CD14-positive monocyte (primary cell): Measurements from ENCODE around the gene PRELP. TPM values are rescaled to one million over a fixed set of nuclear protein-coding genes. Genes with fewer than 3 reads are reported as not detected.

ENCODE experiments used
- DNase-seq, 3 donors: peaks; one replicate each; pipeline ENCODE4 v3.0.0-alpha.2; 2011 to 2022
- H2AFZ ChIP-seq: 2 replicates; pipeline ENCODE4 v1.6.0; 2012; ENCODE audit warnings: mild to moderate bottlenecking, low read depth, low read length, inconsistent platforms; ENCODE audit not compliant: insufficient read depth, poor library complexity, severe bottlenecking
- H3K27ac ChIP-seq, 2 donors: 1 replicate in 1 of 2; 2 replicates in 1 of 2; pipeline ENCODE4 v1.5.1; 2012 to 2013; ENCODE audit warnings: low read length in 2 of 2, control low read depth in 1 of 2, inconsistent platforms in 1 of 2, low read depth in 1 of 2, mild to moderate bottlenecking in 1 of 2
- H3K27me3 ChIP-seq, 2 donors: one replicate each; pipeline versions ENCODE4 v1.6.0 to v1.6.1; 2011 to 2013; ENCODE audit warnings: low read length in 2 of 2; ENCODE audit not compliant: control insufficient read depth in 2 of 2, insufficient read depth in 2 of 2
- H3K36me3 ChIP-seq, 2 donors: replicated peaks in 1 of 2; 1 replicate in 1 of 2; 2 replicates in 1 of 2; pipeline versions ENCODE4 v1.5.1 to v1.6.1; 2012 to 2013; ENCODE audit warnings: low read length in 2 of 2, control low read depth in 1 of 2, inconsistent platforms in 1 of 2, mild to moderate bottlenecking in 1 of 2; ENCODE audit not compliant: insufficient read depth in 2 of 2, control insufficient read depth in 1 of 2
- H3K4me1 ChIP-seq, 2 donors: 1 replicate in 1 of 2; 2 replicates in 1 of 2; pipeline versions ENCODE4 v1.5.1 to v1.6.1; 2012 to 2013; ENCODE audit warnings: low read length in 2 of 2, control low read depth in 1 of 2, inconsistent platforms in 1 of 2, mild to moderate bottlenecking in 1 of 2, moderate library complexity in 1 of 2; ENCODE audit not compliant: insufficient read depth in 2 of 2, control insufficient read depth in 1 of 2
- H3K4me2 ChIP-seq: replicated peaks from 2 replicates; pipeline ENCODE3; 2012; ENCODE audit warnings: low read length, moderate library complexity, mild to moderate bottlenecking; ENCODE audit not compliant: poor library complexity, severe bottlenecking; ENCODE audit errors: extremely low read depth
- H3K4me3 ChIP-seq, 3 experiments: fragments of 200-600 bp in 1 of 3; sonication (generic) in 1 of 3; replicated peaks in 1 of 3; 1 replicate in 2 of 3; 2 replicates in 1 of 3; pipeline ENCODE4 v1.5.1; 2011 to 2013; ENCODE audit warnings: low read length in 3 of 3, mild to moderate bottlenecking in 3 of 3, control low read depth in 2 of 3, low read depth in 2 of 3, inconsistent platforms in 1 of 3, moderate library complexity in 1 of 3
- H3K79me2 ChIP-seq: 2 replicates; pipeline ENCODE4 v1.6.0; 2012; ENCODE audit warnings: mild to moderate bottlenecking, control low read depth, inconsistent platforms, low read length, moderate library complexity; ENCODE audit not compliant: insufficient read depth
- H3K9ac ChIP-seq: 2 replicates; pipeline ENCODE4 v1.6.0; 2017; ENCODE audit warnings: low read length, mild to moderate bottlenecking; ENCODE audit not compliant: insufficient read depth, poor library complexity, severe bottlenecking
- H3K9me3 ChIP-seq, 2 donors: replicated peaks in 1 of 2; 1 replicate in 1 of 2; 2 replicates in 1 of 2; pipeline versions ENCODE4 v1.5.1 to v1.6.1; 2012 to 2013; ENCODE audit warnings: low read length in 2 of 2, control low read depth in 1 of 2; ENCODE audit not compliant: control insufficient read depth in 1 of 2, insufficient read depth in 1 of 2
- H4K20me1 ChIP-seq: 2 replicates; pipeline ENCODE4 v1.6.0; 2012; ENCODE audit warnings: mild to moderate bottlenecking, low read length, control low read depth, moderate library complexity; ENCODE audit not compliant: insufficient read depth
- H3K27ac Mint-ChIP-seq, 7 donors: one replicate each; pipeline ENCODE4 v1.8.0; 2020; ENCODE audit warnings: mild to moderate bottlenecking in 7 of 7, mixed read lengths in 7 of 7, moderate library complexity in 6 of 7, inconsistent platforms in 2 of 7
- H3K27me3 Mint-ChIP-seq, 3 donors: one replicate each; pipeline ENCODE4 v1.8.0; 2021 to 2022; ENCODE audit warnings: low read depth in 3 of 3, mild to moderate bottlenecking in 3 of 3, mixed read lengths in 3 of 3, moderate library complexity in 3 of 3, inconsistent platforms in 1 of 3
- H3K36me3 Mint-ChIP-seq, 2 donors: one replicate each; pipeline ENCODE4 v1.8.0; 2020; ENCODE audit warnings: mixed read lengths in 2 of 2, inconsistent platforms in 1 of 2, mild to moderate bottlenecking in 1 of 2
- H3K4me1 Mint-ChIP-seq: one replicate; pipeline ENCODE4 v1.8.0; 2020; ENCODE audit warnings: mild to moderate bottlenecking, mixed read lengths
- H3K4me3 Mint-ChIP-seq, 2 donors: one replicate each; pipeline ENCODE4 v1.8.0; 2020; ENCODE audit warnings: mild to moderate bottlenecking in 2 of 2, mixed read lengths in 2 of 2, moderate library complexity in 1 of 2
- H3K9me3 Mint-ChIP-seq, 7 donors: one replicate each; pipeline ENCODE4 v1.8.0; 2020 to 2022; ENCODE audit warnings: mixed read lengths in 7 of 7, mild to moderate bottlenecking in 6 of 7, moderate library complexity in 6 of 7, inconsistent platforms in 2 of 7
- CTCF ChIP-seq: fragments of 200-600 bp; IDR thresholded peaks from one replicate; pipeline ENCODE4 v1.8.0; 2022; ENCODE audit warnings: antibody characterized with exemption, mild to moderate bottlenecking
- WGBS: methylation state at CpG from one replicate; pipeline ENCODE4 v1.1.5; 2013; ENCODE audit warnings: missing lambda C conversion rate; ENCODE audit not compliant: insufficient coverage; 5-methylcytosine and 5-hydroxymethylcytosine counted together
- intact Hi-C, 2 donors: fragments of 100-400 bp; cut with micrococcal nuclease; formaldehyde crosslinking; loops; one replicate each; pipeline versions ENCODE4 v1.15.0 to v1.15.1; 2023
- polyA plus RNA-seq, 3 donors: library from polyadenylated mRNA; depleted of rRNA in 1 of 3; unstranded in 2 of 3; stranded (reverse) in 1 of 3; fragments of 300-500 nt in 2 of 3; fragments of >200 nt in 1 of 3; fragmentation: Illumina TruSeq in 2 of 3; gene quantifications; 1 replicate in 2 of 3; 2 replicates in 1 of 3; pipeline ENCODE4 v1.2.3, GENCODE V29; 2012 to 2021

The PRELP gene
- polyA plus RNA-seq, 3 donors: not detected

DNA sequence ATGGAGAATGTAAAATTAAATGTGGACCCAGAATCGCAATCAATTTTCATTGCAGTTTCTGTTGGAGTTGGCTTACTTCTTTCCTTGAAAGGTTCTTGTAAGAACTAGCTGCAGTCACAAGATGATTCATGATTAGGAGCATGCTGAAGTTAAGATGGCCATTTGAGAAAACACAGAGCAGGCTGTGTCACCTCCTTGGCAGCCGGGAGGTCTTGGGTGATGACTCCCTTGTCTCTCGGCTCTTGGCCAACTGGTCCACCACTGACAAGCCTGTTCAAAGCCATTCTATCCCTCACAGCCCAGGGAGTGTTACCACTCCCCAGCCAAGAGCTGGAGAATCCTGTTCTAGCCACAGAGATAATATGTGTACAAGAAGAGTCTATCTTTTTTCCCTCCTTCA, 58.9 kb downstream of the PRELP start:
- H3K79me2 ChIP-seq: no peaks in the 10 kb centered on the region
- no peak overlapping the region for H3K4me3 Mint-ChIP-seq
- intact Hi-C loops: no loop called here
- 90% methylated on average over 1 of the region's 3 CpGs for WGBS
- no peaks in the 10 kb centered on the region for H3K27me3 ChIP-seq
- no peaks in the 10 kb centered on the region for H3K9me3 ChIP-seq
- H4K20me1 ChIP-seq: no peaks in the 10 kb centered on the region
- H3K4me3 ChIP-seq: no peak overlapping the region
- H3K9ac ChIP-seq: no peak overlapping the region
- H3K36me3 ChIP-seq: no peaks in the 10 kb centered on the region
- H3K4me1 Mint-ChIP-seq: peaks cover 8% of the 10 kb centered on the region
- no peak for TF ChIP-seq CTCF
- peaks cover 2 to 5% (median 2%) of the 10 kb centered on the region in 3 donors for H3K27me3 Mint-ChIP-seq
- no peak overlapping the region for H3K27ac Mint-ChIP-seq
- peaks cover 2 to 5% of the 10 kb centered on the region in 2 donors for H3K4me1 ChIP-seq
- no peak overlapping the region for H3K27ac ChIP-seq
- no peaks in the 10 kb centered on the region for H3K36me3 Mint-ChIP-seq
- no peak overlapping the region for H2AFZ ChIP-seq
- H3K9me3 Mint-ChIP-seq: no peaks in the 10 kb centered on the region
- DNase-seq: no peak
- no peak overlapping the region for H3K4me2 ChIP-seq

DNA sequence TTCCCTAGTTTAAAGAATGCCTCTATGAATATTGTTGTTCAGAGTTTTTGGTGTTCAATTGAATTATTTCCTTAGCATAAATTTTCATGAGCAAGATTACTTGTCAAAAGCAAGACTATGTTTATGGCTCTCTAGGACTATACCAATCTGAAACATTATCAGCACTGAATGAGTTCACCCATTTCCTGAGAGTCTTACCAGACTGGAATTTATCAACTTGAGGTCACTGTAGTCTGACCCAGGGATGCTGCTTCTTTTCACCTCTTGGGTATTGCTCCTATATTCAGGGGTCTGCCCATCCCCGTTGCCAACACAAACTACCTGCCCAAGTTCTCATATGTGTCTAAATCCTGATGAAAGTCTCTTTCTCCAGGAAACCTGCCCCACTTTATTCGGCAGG, 61.0 kb downstream of the PRELP start:
- no peaks in the 10 kb centered on the region for H3K9me3 Mint-ChIP-seq
- H3K4me3 ChIP-seq: no peak overlapping the region
- no peak overlapping the region for H3K27ac Mint-ChIP-seq
- no peaks in the 10 kb centered on the region for H4K20me1 ChIP-seq
- H3K36me3 Mint-ChIP-seq: no peaks in the 10 kb centered on the region
- intact Hi-C loops: no loop called here
- no peak overlapping the region for H3K9ac ChIP-seq
- no peak overlapping the region for H3K27ac ChIP-seq
- no peaks in the 10 kb centered on the region for H3K9me3 ChIP-seq
- no peak overlapping the region for H2AFZ ChIP-seq
- peaks cover 2 to 3% (median 2%) of the 10 kb centered on the region in 3 donors for H3K27me3 Mint-ChIP-seq
- no peak overlapping the region for H3K4me3 Mint-ChIP-seq
- H3K4me1 Mint-ChIP-seq: peaks cover 8% of the 10 kb centered on the region
- DNase-seq: no peak
- H3K4me1 ChIP-seq: peaks cover 2 to 5% of the 10 kb centered on the region in 2 donors
- no peak overlapping the region for H3K4me2 ChIP-seq
- TF ChIP-seq CTCF: no peak
- 86% methylated on average over 1 of the region's 2 CpGs for WGBS
- no peaks in the 10 kb centered on the region for H3K79me2 ChIP-seq
- H3K27me3 ChIP-seq: no peaks in the 10 kb centered on the region
- no peaks in the 10 kb centered on the region for H3K36me3 ChIP-seq
